Hematopoietic multipotent progenitor cell treated with erythropoietin and hydrocortisone succinate and interleukin-3 and kit ligand, for 4 days (in vitro differentiated cells): ENCODE measurements around the gene SMC4.

ENCODE experiments used
- DNase-seq: peaks from one replicate; pipeline ENCODE4 v3.0.0-alpha.2; 2015

SMC4 gene

GRCh38 chr3:160480931-160481330, 81.5 kb downstream of the SMC4 start:
- DNase-seq, result no peak

- no peak for DNase-seq
Measured at GRCh38 chr3:160481856-160482255, 82.4 kb downstream of the SMC4 start.

- no peak for DNase-seq
Measured at GRCh38 chr3:160482796-160483195, 83.3 kb downstream of the SMC4 start.
